ENCODE results near the gene XYLT2. TPM values are rescaled to one million over a fixed set of nuclear protein-coding genes. Genes with fewer than 3 reads are reported as not detected.

XYLT2 gene
- total RNA-seq, 1 experiment from 2014 or later, result 26.4 TPM

GRCh38 chr17:50323060-50323459 lies 22.9 kb upstream of the XYLT2 start:
- Histone ChIP-seq H3K14ac (ENCODE audit: insufficient read depth, low read length) (no peak overlapping the region), H4K91ac (ENCODE audit: insufficient read length, low read depth, low read length) (no peak overlapping the region), H3K18ac (ENCODE audit: insufficient read length, low read depth, low read length) (no peak overlapping the region), H2BK20ac (ENCODE audit: low read depth, low read length, poor library complexity, severe bottlenecking) (no peak overlapping the region), H3K27ac (ENCODE audit: insufficient read length, low read depth, low read length) (no peak overlapping the region), H4K8ac (replicated peaks; ENCODE audit: insufficient read length, low read depth, low read length) (no peak overlapping the region), H2BK120ac (ENCODE audit: low read depth, low read length, poor library complexity, severe bottlenecking) (no peak overlapping the region), H3K79me2 (ENCODE audit: insufficient read depth, low read length) (no peaks in the 10 kb centered on the region), H3K23ac (ENCODE audit: insufficient read length, low read depth, low read length) (no peak overlapping the region), H2AFZ (ENCODE audit: low read length) (no peak overlapping the region), H2BK15ac (ENCODE audit: low read depth, low read length) (no peak overlapping the region), H3K56ac (ENCODE audit: insufficient read length, low read depth, low read length) (no peak overlapping the region), H2BK5ac (ENCODE audit: insufficient read length, low read length) (no peak overlapping the region), H3K9me3 (ENCODE audit: control insufficient read depth, low read depth, low read length) (no peaks in the 10 kb centered on the region), H3K23me2 (ENCODE audit: insufficient read length, low read depth, low read length, poor library complexity, severe bottlenecking) (no peaks in the 10 kb centered on the region), H2AK5ac (ENCODE audit: insufficient read length, low read length) (no peak overlapping the region), H3K79me1 (ENCODE audit: insufficient read depth, low read depth, low read length, poor library complexity, severe bottlenecking) (no peaks in the 10 kb centered on the region), H4K20me1 (ENCODE audit: control insufficient read depth, insufficient read depth, insufficient read length) (no peaks in the 10 kb centered on the region), H3K4me1 (ENCODE audit: insufficient read depth, low read length) (peaks cover 5% of the 10 kb centered on the region; the same call in 1 of the 2 replicates), H3K27me3 (ENCODE audit: insufficient read depth, low read length) (no peaks in the 10 kb centered on the region), H4K5ac (ENCODE audit: insufficient read length, low read depth, low read length) (no peak overlapping the region), H3T11ph (ENCODE audit: low read length) (no peak overlapping the region), H2BK12ac (ENCODE audit: insufficient read length, low read depth, low read length) (no peak overlapping the region), H3K9ac (ENCODE audit: extremely low read depth, insufficient read length, low read length) (no peak overlapping the region), H3K4ac (ENCODE audit: low read depth, low read length) (no peak overlapping the region), H3K4me2 (ENCODE audit: insufficient read depth, insufficient read length, low read length) (no peak overlapping the region)
- no peak for DNase-seq
- H3K27me3 Mint-ChIP-seq (ENCODE audit: low read depth), result no peaks in the 10 kb centered on the region; the same call in none of the 2 replicates
- H3K36me3 Mint-ChIP-seq (ENCODE audit: insufficient read depth in 1 of 3, low read depth in 3 of 3), result no peaks in the 10 kb centered on the region
- H3K27ac Mint-ChIP-seq, result no peak overlapping the region; a peak in 1 of 7 replicates
- peaks cover 5% of the 10 kb centered on the region in 2 experiments for H3K4me1 Mint-ChIP-seq
- no peak overlapping the region for H3K4me3 Mint-ChIP-seq
- no CpG with 5 or more reads among the region's 5 CpGs for WGBS (ENCODE audit: extremely low coverage, insufficient read length, low lambda C conversion rate)
- no peak for TF ChIP-seq CTCF (conservative IDR thresholded peaks at IDR 0.05)
- no peaks in the 10 kb centered on the region for H3K9me3 Mint-ChIP-seq
